ENCODE data around the gene GJB3. TPM values are rescaled to one million over a fixed set of nuclear protein-coding genes. Genes with fewer than 3 reads are reported as not detected.

GJB3 gene
- total and polyA plus RNA-seq, 2 donors (not counting 1 experiment from before 2014, with no cell fraction given), result not detected

GRCh38 chr1:34787461-34788420, 6.7 kb downstream of the GJB3 start:
- Mint-ChIP-seq H3K27me3 (peaks cover 45% of the 10 kb centered on the region), H3K9me3 (ENCODE audit: insufficient read depth) (no peaks in the 10 kb centered on the region), H3K27ac (no peak overlapping the region), H3K4me3 (no peak overlapping the region), H3K4me1 (peaks cover 22% of the 10 kb centered on the region)
- ATAC-seq (ENCODE audit: low read depth), result no peak
- 51% methylated on average over 6 of the region's 9 CpGs for WGBS (ENCODE audit: insufficient coverage)
- Histone ChIP-seq H3K27me3 (replicated peaks in 1 of 4; ENCODE audit: control extremely low read depth in 1 of 4, control insufficient read depth in 3 of 4, insufficient read depth in 4 of 4, low read length in 3 of 4) (peaks cover 0 to 32% (median 10%) of the 10 kb centered on the region in 4 experiments), H3K9me3 (ENCODE audit: control extremely low read depth in 1 of 3, control insufficient read depth in 2 of 3, insufficient read depth in 1 of 3, low read length in 2 of 3) (no peaks in the 10 kb centered on the region), H3K4me1 (ENCODE audit: control insufficient read depth in 2 of 2, insufficient read depth in 2 of 2, low read length in 2 of 2) (peaks cover 8 to 11% of the 10 kb centered on the region in 2 donors), H3K27ac (ENCODE audit: low read length in 2 of 2) (no peak overlapping the region), H4K20me1 (ENCODE audit: control insufficient read depth, insufficient read depth, low read length, poor library complexity, severe bottlenecking) (no peaks in the 10 kb centered on the region), H3K4me3 (ENCODE audit: control extremely low read depth in 1 of 5, extremely low read depth in 1 of 5, insufficient read depth in 1 of 5, low read depth in 2 of 5, low read length in 4 of 5) (no peak overlapping the region), H3K4me2 (replicated peaks; ENCODE audit: low read depth, low read length, poor library complexity, severe bottlenecking) (no peak overlapping the region), H3K36me3 (replicated peaks in 1 of 2; ENCODE audit: control extremely low read depth in 1 of 2, control insufficient read depth in 1 of 2, extremely low read depth in 1 of 2, insufficient read depth in 2 of 2, low read length in 1 of 2) (no peaks in the 10 kb centered on the region), H2AFZ (ENCODE audit: insufficient read depth, low read depth, low read length, poor library complexity, severe bottlenecking) (no peak overlapping the region), H3K79me2 (ENCODE audit: control insufficient read depth, insufficient read depth, low read length) (no peaks in the 10 kb centered on the region), H3K9ac (ENCODE audit: low read length) (no peak overlapping the region)
- intact Hi-C loops (cut with micrococcal nuclease), result loop anchor here (2.0 kb wide), 1 partner anchor 79 kb away; no protein-coding TSS in a partner anchor
- TF ChIP-seq EZH2 (IDR thresholded peaks at IDR 0.05; ENCODE audit: borderline replicate concordance, insufficient read depth, low read depth, low read length, poor library complexity, severe bottlenecking) (no peak), CTCF (IDR thresholded peaks at IDR 0.05) (no peak)
- ChIA-PET POLR2A (no interaction called here), CTCF (interaction anchor here (1.6 kb wide), 1 partner anchor 80 kb away, joined by 7 read pairs; no protein-coding TSS in a partner anchor)
- DNase-seq, result no peak

GRCh38 chr1:34790985-34791384, 10.0 kb downstream of the GJB3 start:
- intact Hi-C loops (cut with micrococcal nuclease), result no loop called here
- Histone ChIP-seq H3K9ac (ENCODE audit: low read length) (no peak overlapping the region), H3K9me3 (ENCODE audit: control extremely low read depth in 1 of 3, control insufficient read depth in 2 of 3, insufficient read depth in 1 of 3, low read length in 2 of 3) (peaks cover 0 to 3% (median 0%) of the 10 kb centered on the region in 3 donors), H3K4me3 (ENCODE audit: control extremely low read depth in 1 of 5, extremely low read depth in 1 of 5, insufficient read depth in 1 of 5, low read depth in 2 of 5, low read length in 4 of 5) (no peak overlapping the region), H3K36me3 (replicated peaks in 1 of 2; ENCODE audit: control extremely low read depth in 1 of 2, control insufficient read depth in 1 of 2, extremely low read depth in 1 of 2, insufficient read depth in 2 of 2, low read length in 1 of 2) (no peaks in the 10 kb centered on the region), H2AFZ (ENCODE audit: insufficient read depth, low read depth, low read length, poor library complexity, severe bottlenecking) (no peak overlapping the region), H3K79me2 (ENCODE audit: control insufficient read depth, insufficient read depth, low read length) (no peaks in the 10 kb centered on the region), H3K27ac (ENCODE audit: low read length in 2 of 2) (no peak overlapping the region), H3K27me3 (replicated peaks in 1 of 4; ENCODE audit: control extremely low read depth in 1 of 4, control insufficient read depth in 3 of 4, insufficient read depth in 4 of 4, low read length in 3 of 4) (peaks cover 0 to 29% (median 14%) of the 10 kb centered on the region in 4 experiments), H4K20me1 (ENCODE audit: control insufficient read depth, insufficient read depth, low read length, poor library complexity, severe bottlenecking) (no peaks in the 10 kb centered on the region), H3K4me1 (ENCODE audit: control insufficient read depth in 2 of 2, insufficient read depth in 2 of 2, low read length in 2 of 2) (peaks cover 8 to 15% of the 10 kb centered on the region in 2 donors), H3K4me2 (replicated peaks; ENCODE audit: low read depth, low read length, poor library complexity, severe bottlenecking) (no peak overlapping the region)
- ATAC-seq (ENCODE audit: low read depth) (no peak), DNase-seq (no peak)
- Mint-ChIP-seq H3K9me3 (ENCODE audit: insufficient read depth) (no peaks in the 10 kb centered on the region), H3K27me3 (peaks cover 51% of the 10 kb centered on the region), H3K4me1 (peaks cover 22% of the 10 kb centered on the region), H3K27ac (no peak overlapping the region), H3K4me3 (no peak overlapping the region)
- ChIA-PET CTCF (interaction anchor here (1.1 kb wide), 1 partner anchor 13 kb away, joined by 3 read pairs; no protein-coding TSS in a partner anchor), POLR2A (no interaction called here)
- WGBS (ENCODE audit: insufficient coverage), result 79% methylated on average over 5 of the region's 6 CpGs
- TF ChIP-seq EZH2 (IDR thresholded peaks at IDR 0.05; ENCODE audit: borderline replicate concordance, insufficient read depth, low read depth, low read length, poor library complexity, severe bottlenecking) (no peak), CTCF (IDR thresholded peaks at IDR 0.05) (no peak)
